NCI-H69 (cell line): ENCODE measurements around the gene NBL1.

ENCODE experiments used
- DNase-seq: peaks from one replicate; lab custom pipeline; 2025; lab: John Stamatoyannopoulos, UW

Gene NBL1

DNA sequence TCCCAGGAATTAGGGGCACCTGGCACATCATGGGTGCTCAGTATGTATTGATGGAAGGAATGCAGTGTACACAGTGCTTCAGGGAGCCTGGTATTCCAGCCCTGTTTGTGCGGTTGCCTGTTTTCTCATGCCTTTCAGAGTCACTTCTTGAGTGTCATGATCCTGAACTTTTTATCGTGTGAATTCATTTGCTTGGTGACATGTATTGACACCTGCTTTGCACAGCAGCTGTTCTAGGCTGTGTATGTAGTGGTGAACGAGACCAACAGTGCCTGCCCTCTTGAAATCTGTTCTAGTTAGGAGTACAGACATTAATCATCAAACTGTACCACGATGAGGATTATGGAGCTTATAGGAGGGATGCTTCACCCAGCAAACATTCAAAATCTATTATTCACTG lies 26.7 kb downstream of the NBL1 start:
- no peak for DNase-seq

DNA sequence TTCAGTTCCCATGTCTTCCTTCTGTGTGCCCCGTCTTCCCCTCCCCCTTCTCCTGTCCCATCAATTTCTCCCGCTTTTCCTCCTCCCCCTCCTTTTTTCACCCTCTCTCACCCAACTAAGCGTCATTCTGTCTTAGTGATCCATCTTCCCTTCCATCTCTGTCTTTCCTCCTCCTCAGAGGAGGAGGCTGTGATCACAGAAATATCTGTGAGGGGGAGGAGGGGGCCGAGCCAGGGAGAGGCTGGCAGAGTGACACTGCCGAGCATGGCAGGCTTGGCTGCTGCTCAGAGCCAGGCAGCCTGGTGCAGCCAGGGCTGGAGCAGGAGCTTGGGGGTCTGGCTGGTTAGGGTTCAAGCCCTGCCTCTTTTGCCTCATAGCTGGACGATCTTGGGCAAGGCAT lies 28.1 kb downstream of the NBL1 start:
- DNase-seq: no peak

DNA sequence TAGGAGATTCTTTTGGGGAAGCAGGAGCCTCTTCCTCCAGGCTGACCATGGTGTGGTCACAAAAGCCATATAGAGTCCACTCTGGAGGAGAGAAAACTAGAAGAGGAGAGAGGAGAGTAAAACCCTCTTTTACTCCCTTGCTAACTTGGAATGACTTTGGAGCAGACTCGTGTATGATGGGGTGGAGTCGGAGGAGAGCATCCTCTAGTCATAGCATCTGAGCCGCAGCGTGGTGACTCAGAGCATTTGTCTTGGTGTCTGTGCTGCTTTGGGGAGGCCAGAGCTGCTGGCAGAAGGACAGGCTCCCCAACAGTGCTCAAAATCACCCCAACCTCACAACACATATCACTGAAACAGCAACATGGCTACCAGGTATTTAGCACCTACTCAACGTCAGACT lies 31.7 kb downstream of the NBL1 start:
- DNase-seq: no peak

DNA sequence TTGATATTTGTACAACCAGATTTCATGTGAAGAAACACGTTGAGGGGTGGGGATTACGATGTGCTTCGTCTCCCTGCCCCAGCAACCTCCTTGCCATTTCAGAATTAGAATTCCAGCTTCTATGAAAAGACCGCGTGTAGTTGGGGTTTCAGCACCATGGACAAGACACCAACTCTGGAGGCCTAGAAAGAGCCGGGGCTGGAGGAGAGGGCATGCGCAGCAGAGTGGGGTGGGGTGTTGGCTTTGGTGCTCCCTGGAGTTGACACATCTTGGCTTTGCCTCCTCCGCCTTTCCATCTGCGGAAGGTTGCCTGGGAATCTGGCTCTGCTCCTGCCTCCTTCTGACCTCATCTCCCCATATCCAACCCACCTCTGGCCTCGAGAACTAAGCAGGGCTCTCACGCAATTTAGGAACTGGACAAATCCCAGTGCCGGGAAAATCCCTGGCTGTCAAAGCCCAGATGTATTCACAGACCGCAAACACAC lies 32.4 kb downstream of the NBL1 start:
- no peak for DNase-seq

DNA sequence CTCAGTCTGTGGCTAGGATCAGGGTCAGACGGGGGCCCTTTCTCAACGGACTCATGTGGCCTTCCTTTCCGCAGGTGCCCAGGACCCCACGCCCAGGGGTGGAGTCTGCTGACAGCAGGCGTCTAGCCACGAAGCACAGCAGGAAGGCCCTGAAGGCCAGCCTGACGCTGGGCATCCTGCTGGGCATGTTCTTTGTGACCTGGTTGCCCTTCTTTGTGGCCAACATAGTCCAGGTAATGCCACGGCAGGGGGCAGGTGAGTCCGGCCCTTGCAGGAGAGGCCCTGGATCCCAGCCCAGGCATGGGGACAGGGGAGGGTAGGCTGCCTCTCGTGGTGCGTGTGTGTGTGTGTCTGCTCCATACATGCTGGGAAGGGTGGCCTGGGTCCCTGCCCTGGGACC lies 34.4 kb downstream of the NBL1 start:
- DNase-seq: peak; percentile 26

DNA sequence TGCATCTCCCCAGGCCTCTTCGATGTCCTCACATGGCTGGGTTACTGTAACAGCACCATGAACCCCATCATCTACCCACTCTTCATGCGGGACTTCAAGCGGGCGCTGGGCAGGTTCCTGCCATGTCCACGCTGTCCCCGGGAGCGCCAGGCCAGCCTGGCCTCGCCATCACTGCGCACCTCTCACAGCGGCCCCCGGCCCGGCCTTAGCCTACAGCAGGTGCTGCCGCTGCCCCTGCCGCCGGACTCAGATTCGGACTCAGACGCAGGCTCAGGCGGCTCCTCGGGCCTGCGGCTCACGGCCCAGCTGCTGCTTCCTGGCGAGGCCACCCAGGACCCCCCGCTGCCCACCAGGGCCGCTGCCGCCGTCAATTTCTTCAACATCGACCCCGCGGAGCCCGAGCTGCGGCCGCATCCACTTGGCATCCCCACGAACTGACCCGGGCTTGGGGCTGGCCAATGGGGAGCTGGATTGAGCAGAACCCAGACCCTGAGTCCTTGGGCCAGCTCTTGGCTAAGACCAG lies 34.9 kb downstream of the NBL1 start:
- DNase-seq: no peak

DNA sequence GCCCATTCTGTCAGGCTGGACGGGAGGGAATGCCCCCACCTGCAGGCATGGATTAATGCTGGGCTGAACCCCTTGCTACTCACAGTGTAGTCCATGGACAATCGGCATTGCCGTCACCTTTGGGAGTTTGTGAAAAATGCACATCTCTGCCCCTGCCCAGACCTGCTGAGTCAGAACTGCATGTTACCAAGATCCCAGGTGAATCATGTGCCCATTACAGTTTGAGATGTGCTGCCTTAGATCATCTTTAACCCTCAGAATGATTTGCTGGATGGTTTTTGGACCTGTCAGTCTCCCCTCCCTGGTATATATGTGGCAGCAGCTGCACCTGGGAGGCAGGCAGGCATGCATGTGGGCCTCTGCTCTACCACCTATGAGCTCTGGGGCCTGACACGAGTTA lies 35.6 kb downstream of the NBL1 start:
- DNase-seq: no peak

DNA sequence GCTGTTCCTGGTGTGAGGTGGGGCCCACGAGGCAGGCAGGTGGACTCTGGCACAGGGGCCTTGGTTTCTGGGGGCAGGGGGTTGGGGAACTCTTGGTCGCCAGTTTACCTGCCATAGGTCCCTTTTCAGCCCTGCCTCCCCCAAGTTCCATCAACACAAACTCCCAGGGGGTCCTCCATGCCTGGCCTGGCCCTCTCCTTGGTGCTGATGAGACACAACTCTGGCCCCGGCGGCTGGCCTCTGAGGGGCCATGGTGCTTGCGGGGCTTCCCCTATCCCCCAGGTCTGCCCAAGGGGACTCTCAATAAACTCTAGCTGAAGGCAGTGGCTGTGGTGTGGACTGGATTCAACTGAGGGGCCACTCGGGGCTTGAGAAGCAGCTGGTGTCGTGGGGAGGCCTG lies 36.5 kb downstream of the NBL1 start:
- no peak for DNase-seq

DNA sequence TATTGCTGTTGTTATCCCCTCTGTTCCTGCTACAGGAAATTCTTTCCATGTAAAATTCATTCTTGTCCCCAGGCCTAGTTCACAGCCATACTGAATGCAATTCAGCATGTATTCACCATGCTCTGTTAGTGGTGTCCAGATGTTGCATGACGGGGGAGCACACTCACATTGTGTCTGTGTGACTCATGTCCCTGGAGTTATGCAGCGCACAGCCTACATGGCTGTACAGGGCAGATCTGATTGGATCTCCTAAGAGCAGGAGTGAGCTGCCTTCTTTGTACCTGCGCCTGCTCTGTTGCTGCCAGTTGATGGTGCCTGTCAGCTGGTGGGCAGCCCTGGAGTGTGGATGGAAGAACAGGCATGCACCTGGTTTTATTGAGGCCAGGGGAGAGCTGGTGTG lies 38.1 kb downstream of the NBL1 start:
- peak; percentile 38 for DNase-seq

DNA sequence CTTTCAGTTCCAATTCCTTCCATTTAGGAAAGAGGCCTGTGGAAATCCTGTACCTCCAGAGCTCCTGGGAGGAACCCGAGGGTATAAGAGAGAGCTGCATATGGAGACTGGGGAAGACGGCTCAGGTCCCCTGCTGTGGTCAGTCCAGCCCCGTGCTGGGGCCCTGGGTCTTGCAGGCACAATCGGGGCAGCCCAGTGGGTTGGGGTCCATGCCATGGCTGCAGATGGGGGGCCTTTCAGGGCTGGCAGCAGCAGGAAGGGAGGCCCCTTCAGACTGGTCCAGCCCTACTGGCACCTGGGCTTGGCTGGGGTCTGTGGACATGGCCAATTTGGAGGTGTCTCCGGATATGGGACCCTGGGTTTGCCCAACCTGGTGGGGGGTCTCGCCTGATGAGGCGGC lies 38.8 kb downstream of the NBL1 start:
- no peak for DNase-seq

DNA sequence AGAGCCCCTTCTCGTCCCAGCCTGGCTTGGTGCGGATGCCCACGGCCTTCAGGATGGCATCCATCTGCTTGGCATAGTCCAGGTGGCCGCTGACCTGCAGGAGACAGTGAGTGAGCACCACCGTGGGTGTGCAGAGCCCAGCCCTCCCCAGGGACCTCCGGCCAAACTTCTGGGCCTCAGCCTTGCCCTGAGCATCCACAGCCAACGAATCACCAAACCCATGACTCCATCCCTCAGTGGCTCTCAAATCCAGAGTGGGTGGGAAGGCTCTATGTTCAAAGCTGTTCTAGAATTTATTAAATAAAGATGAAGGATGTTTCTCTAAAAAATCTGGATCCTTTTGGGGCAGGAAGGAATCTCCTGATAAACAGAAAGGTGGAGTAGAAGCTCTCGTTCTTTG lies 39.2 kb downstream of the NBL1 start:
- no peak for DNase-seq

DNA sequence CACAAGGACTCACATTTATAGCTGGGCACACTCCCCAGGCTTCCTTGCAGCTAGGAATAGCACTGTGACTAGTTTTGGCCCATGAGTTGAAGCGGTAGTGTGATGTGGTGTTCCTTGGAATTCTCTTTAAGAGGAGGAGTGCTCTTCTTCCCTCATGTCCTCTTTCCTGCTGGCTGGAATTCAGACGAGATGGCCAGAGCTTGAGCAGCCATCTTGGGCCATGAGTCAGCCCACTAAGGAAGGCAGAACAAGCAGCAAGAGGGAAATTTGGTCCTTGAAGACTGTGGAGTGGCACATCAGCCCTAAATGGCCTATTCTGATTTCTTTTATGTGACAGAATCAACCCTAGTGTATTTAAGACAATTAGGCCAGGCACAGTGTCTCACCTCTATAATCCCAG lies 40.6 kb downstream of the NBL1 start:
- no peak for DNase-seq

DNA sequence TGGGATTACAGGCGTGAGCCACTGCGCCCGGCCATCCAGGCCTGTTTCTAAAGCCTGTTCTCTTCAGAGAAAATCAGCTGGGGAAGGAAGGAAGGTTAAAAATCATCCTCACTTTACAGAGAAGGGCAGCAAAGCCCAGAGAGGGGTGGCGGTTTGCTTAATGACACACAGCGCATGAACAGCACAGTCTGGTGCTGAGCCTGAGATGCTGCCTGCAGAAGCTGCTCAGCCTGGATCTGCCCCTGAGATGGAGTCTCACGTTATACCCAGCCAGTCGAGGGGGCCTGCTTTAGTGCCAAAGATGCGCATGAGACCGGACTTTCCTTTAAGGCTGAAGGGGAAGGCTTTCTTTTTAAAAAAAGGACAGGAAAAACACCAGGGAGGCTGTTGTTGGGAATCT lies 41.9 kb downstream of the NBL1 start:
- DNase-seq: no peak

DNA sequence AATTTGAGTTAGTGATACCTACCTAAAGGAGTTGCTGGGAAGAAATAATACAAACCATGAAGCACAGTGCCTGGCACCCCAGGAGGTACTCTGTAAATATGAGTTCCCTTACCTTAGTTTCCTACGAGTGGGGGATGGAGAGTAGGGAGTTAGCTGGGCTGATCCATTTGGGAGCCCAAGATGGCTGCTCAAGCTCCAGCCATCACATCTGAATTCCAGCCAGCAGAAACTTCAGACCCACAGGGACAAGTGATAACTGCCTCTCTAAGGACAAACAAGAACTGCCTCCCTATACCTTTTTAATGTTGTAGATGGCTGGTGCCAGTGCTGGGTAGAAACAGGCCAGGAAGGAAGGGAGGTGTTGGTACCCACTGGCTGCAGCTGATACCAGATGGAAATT lies 43.3 kb downstream of the NBL1 start:
- DNase-seq: no peak

DNA sequence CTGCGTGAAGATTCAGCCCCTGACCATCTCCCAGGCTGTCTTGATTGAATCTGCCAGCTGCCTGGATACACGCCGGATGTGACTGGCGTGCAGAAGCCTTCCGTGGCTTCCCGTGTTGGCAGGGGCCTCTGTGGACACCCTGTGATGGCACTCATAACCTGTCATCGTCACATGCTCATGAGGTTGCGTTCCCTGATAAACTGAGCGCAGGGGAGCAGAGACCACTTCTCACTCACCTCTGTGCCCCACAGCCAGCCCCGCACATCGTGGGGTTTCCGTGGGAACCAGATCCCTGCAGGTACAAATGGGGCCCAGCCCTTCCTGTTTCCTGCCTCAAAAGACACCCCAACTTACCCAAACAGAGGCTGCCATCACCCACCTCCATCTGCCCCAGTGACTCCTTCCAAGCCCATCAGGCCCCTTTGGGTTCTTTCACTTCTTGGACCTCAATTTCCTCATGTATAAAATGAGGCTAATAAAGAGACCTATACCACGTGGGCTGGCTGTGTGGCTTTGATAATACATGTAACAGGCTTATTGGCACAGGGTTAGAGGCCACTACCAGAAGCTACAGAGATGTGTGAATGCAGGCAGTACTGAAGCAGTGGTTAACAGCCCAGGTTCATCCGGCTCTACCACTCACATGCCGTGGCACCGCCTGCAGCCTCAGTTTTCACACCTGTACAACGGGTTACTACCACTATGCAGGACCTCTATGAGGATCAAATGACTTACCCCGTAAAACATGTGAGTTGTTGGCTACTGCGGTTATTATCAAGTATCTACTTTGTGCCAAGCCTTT lies 44.1 kb downstream of the NBL1 start:
- no peak for DNase-seq

DNA sequence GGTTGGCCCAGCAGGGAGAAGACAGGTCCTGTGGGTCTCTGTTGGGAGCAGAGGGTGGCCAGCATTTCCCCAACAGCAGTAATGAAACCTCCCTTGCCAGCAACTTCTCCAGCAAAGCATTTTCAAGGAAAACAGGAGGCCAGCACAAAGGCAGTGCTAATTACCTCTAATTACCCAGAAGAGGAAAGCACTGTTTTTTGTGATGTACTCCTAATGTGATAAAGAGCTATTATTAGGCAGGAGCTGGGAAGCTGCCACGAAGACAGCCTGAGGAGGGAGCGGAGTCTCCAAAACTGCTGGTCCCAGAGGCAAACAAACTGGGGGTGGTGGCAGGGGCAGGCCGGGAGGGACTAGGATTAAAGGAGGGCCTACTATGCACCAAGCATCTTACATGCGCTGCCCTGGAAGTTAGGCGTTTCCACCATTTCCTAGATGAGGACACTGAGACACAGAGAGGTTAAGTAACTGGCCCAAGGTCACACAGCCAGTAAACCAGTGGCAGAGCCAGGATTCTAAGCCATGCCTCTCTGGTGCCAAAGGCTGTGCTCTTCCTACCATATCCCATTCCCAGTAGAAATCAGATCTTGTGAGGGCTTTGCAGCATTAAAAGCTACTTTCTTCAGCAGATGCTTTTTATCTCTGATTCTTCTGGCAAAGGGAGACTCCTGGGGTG lies 45.1 kb downstream of the NBL1 start:
- DNase-seq: peak; percentile 64

DNA sequence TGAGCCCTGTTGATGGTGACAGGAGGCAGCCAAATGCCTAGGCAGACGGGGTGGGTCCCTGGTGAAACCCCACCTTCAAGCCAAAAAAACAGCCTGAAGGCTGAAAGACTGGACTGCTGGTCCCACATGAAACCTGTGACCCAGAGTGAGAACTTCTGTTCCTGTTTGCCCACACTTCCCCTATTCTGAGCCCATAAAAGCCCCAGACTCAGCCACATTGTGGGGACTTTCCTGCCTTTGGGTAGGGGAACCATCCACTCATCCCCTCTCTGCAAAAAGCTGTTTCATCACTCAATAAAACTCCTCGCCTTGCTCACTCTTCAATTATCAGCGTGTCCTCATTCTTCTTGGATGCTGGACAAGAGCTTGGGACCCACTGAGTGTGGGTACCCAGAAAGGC lies 45.7 kb downstream of the NBL1 start:
- no peak for DNase-seq

DNA sequence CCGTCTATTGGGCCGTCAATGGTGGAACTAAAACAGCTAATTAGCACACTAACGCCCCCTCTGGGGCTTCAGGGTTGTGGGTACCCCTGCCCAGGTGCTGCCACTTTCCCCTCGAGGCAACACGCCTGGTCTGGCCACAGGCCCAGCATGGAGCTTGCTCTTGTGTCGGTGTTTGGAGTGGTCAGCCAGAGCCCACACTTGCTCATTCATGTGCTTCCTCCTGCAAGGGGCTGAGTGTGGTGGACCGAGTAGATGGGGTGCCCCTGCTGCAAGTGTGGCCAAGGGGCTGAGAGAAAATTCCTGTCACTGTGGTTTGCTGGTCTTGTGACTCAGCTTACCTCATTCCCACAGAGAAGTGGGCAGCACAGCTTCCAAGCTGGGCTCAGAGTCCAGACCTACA lies 46.2 kb downstream of the NBL1 start:
- DNase-seq: no peak

DNA sequence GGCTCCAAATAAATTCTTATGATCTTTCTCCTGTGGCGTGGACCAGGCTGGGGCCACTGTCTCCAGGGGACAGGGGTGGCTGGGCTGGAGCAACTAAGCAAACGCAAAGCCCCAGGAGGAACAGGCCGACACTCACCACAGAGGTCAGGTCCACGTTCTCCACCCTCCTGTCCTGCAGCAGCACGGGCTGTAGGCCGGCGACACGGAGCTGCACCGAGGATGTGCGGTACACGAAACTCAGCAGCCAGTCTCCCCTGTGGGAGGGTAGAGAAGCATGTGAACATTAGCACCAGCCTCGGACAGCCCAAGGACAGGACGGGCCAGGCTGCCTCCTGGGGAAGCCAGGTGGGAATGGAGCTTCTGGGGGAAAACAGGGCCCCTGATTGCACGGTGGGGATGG lies 50.2 kb downstream of the NBL1 start:
- DNase-seq: no peak

DNA sequence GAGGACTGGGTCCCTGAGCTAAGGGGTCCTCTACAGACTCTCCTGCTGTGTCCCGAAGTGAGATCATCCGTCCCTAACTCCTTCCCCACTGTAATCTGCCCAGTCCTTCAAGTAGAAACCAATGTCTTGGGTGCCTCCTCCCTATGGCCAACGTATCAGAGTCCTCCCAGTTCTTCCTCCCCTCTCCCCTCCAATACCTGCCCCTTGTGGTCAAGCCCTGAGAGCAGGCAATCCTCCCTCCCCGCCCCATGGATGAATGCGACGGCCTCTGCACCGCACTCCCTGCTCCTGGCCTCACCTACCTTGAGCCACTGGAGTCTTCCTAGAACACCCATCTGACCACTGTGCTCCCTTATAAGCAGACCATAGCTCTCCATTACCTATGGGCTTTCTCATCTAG lies 51.7 kb downstream of the NBL1 start:
- DNase-seq: no peak

DNA sequence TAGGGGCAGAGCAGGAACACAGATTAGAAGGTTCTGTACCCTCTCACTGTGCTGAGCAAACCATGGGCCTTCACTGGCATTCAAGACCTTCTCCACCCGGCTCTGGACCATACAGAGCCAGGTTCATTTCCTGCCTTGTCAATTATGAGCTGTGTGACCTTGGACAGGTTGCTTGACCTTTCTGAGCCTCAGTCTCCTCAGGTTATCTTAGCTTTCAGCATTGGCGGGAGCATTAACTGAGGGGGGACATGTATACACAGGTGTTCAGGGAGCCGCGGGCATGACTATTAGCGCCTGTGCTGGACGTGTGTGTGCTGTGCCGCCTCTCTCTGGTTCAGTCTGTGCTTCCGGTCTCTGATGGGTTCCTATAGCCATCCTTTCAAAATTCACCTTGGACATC lies 52.7 kb downstream of the NBL1 start:
- no peak for DNase-seq

DNA sequence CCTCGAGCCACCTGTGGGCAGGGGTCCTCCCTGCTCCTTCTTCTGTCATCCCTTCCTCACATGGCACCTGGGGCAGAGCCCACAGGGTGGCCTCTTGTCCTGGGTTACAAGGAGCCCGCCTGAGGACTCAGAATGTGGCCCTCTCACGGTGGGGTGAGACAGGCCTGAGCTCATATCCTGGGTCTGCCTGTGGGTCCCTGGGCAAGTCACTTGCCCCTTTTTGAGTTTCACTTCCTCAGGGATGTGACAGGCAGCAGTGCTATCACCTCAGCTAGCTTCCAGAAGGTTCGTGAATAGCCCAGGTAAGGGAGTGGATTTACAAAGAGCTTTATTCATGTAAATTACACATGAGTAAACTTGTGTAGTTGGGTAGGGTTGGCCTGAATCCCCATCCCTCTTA lies 54.1 kb downstream of the NBL1 start:
- no peak for DNase-seq

DNA sequence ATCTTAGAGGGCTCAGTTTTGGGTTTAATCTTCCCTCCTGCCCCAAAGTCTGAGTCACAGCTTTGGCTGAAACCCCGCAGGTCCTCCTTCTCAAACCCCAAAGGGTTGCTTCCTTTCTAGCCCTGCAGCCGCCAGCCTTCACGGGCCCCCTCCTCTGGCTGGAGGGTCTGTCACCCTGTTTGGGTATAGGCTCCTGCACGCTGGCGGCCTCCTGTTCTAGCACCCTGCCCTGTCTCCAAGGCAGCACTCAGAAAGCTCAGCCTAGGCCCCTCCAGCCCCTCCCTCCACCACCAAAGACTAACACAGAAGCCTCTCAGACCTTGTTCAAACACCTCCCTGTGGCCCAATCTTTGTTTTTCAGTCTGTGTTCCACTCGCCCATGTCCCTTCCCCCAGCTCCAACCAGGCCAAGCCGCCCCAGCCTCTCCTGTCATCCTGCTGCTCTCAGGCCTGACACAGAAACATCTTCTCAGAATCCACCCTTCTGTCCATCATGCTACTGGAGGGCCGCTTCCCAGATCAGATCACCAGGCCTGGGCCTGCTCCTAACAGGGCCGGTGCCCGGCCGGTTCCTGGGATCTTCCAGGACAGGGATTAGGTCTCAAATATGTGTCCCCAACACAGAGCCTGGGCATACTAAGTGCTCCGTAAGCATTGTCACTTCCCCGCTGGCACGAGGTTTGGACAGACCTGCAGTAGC lies 56.1 kb downstream of the NBL1 start:
- no peak for DNase-seq
